Hippocampal formation (tissue), 2 donors: ENCODE results near the gene PDLIM5.
"Not testable (repeated sequence)": the region's sequence is repeated elsewhere in the genome, so short reads cannot be mapped to it uniquely, and the experiment has no call there.

ENCODE experiments used
- DNase-seq, 2 donors: peaks; one replicate each; lab custom pipeline; 2025; lab: John Stamatoyannopoulos, UW

PDLIM5 gene

DNA sequence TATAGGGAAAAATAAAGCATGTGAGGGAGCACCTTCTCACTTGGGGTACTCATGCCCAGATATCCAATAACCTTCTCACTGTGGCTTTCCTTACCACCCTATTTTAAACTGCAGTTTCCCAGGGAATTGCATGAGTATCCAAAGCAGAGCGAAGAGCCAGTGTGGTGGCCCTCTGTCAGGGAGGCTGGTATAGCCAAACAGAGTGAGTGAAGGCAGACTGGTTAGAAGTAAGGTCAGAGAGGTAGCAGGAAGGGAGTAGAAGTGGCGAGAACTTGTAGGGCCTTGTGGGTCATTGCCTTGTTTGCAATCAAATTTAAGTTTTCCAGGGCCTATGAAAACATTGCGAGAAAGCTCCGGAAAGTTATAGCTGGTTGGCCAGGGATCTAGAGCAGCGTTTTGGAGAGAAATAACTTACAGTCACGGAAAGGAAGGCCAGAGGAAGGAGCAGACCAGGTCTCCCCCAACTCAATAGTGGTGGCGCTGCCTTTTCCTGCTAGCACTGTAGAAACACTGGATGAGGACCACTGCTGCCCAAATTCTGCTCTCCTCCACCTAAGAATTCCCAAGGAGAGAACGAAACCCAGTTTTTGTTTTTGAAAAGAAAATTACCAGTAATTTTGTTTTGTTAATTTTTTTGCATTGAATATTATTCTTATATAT is 77.2 kb downstream of the PDLIM5 start:
- DNase-seq: no peak

- DNase-seq: no peak
These were observed 78.3 kb downstream of the PDLIM5 start for GRCh38 chr4:94530073-94530472.

GRCh38 chr4:94531991-94532789 is 80.4 kb downstream of the PDLIM5 start:
- no peak for DNase-seq

GRCh38 chr4:94533405-94534223 is 81.9 kb downstream of the PDLIM5 start:
- DNase-seq: no peak

- DNase-seq: no peak
These were observed 82.9 kb downstream of the PDLIM5 start for GRCh38 chr4:94534401-94535312.

GRCh38 chr4:94536049-94536448 is 84.3 kb downstream of the PDLIM5 start:
- no peak for DNase-seq

GRCh38 chr4:94536649-94537469 is 85.1 kb downstream of the PDLIM5 start:
- no peak for DNase-seq

DNA sequence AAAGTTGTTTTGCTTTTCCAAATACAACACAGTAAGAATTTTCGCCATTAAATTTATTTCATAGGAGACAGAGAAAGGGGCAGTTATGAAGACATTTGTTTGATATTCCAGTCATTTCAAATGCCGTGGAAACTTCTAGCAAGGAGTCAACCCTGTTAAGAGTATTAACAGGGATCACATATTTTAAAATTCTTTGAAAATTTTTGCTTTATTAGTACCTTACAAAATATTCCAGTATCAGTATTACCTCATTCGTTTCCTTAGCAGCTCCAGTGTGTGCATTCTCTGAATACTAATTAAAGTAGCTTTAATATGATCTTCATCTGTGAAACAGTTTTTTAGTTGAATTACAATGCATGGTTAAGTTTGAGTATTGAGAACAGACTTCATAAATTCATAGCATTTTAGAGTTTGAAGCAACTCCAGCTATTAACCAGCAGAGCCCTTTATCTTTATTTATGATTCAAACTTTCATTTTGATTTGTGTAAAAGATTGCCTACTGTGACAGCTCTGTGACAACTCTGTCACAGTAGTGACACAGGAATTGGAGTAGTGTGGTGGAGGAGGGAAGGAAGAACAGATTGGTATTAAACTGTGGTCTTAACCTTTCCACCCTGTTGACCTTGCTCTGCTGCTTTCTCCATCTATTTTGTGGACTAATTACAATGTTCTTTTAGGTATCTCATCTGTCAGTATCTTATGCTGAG is 86.3 kb downstream of the PDLIM5 start:
- DNase-seq: no peak

DNA sequence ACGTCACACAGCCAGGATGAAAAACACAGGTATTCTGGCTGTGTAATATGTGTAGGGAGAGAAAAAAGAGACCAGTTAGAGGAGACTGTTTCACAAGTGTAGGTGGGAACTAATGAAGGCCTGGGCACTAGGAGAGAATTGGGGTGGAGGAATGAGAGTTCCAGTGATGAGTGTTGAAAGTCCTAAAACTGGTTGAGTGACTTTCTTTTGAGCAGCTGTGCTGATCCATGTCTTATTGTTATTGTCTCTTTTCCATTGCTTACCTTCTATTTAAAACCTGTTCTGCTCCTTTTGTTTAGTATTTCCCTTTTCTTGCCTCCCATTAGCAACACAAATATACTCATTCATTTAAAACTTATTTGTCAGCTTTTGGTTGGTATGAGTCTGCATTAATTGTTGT is 88.7 kb downstream of the PDLIM5 start:
- DNase-seq: no peak

DNA sequence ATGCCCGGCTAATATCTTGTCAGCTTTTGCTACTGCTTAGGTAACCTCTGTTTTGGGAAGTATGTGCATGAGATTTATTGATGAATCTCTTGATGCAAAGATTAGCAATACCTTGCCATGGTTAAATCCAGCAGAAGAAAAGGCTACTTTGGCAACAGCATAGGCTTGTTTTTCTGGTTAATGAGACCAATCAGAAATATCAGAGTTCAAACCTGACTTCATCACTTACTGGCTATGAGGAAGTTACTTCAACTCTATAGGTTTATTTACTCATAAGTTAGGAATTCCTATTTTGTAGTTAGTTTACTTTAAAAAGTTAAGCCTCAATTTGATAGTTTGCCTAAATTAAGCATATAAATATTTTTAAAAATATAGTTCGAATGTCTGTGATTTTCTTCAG is 93.1 kb downstream of the PDLIM5 start:
- no peak for DNase-seq

- DNase-seq: no peak
These were observed 93.6 kb downstream of the PDLIM5 start for GRCh38 chr4:94545296-94545695.

DNA sequence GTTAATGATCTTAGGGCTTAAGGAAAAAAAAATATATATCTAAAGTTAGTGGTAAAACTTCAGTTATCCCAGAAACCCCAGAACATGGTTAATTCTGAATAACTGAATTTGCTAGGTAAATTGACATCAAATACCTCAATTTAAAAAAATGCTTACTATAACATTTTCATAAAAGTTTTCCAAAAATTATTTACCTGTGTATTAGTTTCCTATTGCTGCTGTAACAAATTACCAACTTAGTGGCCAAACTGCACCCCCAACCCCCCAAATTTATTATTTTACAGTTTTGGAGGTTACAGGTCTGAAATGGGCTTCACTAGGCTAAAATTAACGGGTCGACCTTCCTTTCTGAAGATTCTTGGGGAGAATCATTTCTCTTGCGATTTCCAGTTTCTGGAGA is 95.2 kb downstream of the PDLIM5 start:
- DNase-seq: no peak

- DNase-seq: no peak
These were observed 96.8 kb downstream of the PDLIM5 start for GRCh38 chr4:94548571-94548970.

- no peak for DNase-seq
These were observed 98.6 kb downstream of the PDLIM5 start for GRCh38 chr4:94550352-94550751.

GRCh38 chr4:94550851-94551250 is 99.1 kb downstream of the PDLIM5 start:
- DNase-seq: no peak

- no peak for DNase-seq
These were observed 100.2 kb downstream of the PDLIM5 start for GRCh38 chr4:94551643-94552564.

DNA sequence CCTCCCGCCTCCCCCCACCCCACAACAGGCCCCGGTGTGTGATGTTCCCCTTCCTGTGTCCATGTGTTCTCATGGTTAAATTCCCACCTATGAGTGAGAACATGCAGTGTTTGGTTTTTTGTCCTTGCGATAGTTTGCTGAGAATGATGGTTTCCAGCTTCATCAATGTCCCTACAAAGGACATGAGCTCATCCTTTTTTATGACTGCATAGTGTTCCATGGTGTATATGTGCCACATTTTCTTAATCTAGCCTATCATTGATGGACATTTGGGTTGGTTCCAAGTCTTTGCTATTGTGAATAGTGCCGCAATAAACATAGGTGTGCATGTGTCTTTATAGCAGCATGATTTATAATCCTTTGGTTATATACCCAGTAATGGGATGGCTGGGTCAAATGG is 104.3 kb downstream of the PDLIM5 start:
- not testable (repeated sequence) for DNase-seq

GRCh38 chr4:94557632-94558031 is 105.9 kb downstream of the PDLIM5 start:
- not testable (repeated sequence) for DNase-seq

GRCh38 chr4:94558392-94558904 is 106.7 kb downstream of the PDLIM5 start:
- no peak for DNase-seq
